GM23338 (cell line): ENCODE measurements around the gene WDR62. TPM values are rescaled to one million over a fixed set of nuclear protein-coding genes. Genes with fewer than 3 reads are reported as not detected.

ENCODE experiments used
- CREB1 ChIP-seq: fragments of 250-450 bp; sonication (Bioruptor Pico); IDR thresholded peaks from 2 replicates; pipeline ENCODE4 v1.5.0; 2020; ENCODE audit warnings: low read depth, mild to moderate bottlenecking, moderate library complexity
- CTCF ChIP-seq, 2 experiments: fragments of 200-600 bp in 1 of 2; sonication (generic) in 1 of 2; conservative IDR thresholded peaks; 2 replicates each; pipeline versions ENCODE4 v1.5.1 to v1.6.1; 2016 to 2017; ENCODE audit warnings: antibody characterized with exemption in 2 of 2, low read depth in 2 of 2, mild to moderate bottlenecking in 2 of 2, moderate library complexity in 1 of 2
- ETS1 ChIP-seq: IDR thresholded peaks from 2 replicates; pipeline ENCODE4 v1.6.1; 2016; ENCODE audit warnings: antibody characterized with exemption
- EZH2 ChIP-seq: fragments of 200-600 bp; sonication (generic); IDR thresholded peaks from one replicate; pipeline ENCODE4 v1.8.0; 2017; ENCODE audit warnings: antibody characterized with exemption, mild to moderate bottlenecking, low read depth; ENCODE audit not compliant: unreplicated experiment
- EZH2phosphoT487 ChIP-seq: fragments of 200-600 bp; sonication (generic); IDR thresholded peaks from one replicate; pipeline ENCODE4 v1.8.1; 2018; ENCODE audit warnings: antibody characterized with exemption; ENCODE audit not compliant: unreplicated experiment
- JUNB ChIP-seq: IDR thresholded peaks from one replicate; pipeline ENCODE4 v1.6.1; 2016; ENCODE audit warnings: antibody characterized with exemption; ENCODE audit not compliant: unreplicated experiment
- POLR2AphosphoS5 ChIP-seq: IDR thresholded peaks from 2 replicates; pipeline ENCODE4 v1.6.1; 2016; ENCODE audit warnings: antibody characterized with exemption, low read depth
- REST ChIP-seq: IDR thresholded peaks from one replicate; pipeline ENCODE4 v1.6.1; 2018; ENCODE audit warnings: antibody characterized with exemption; ENCODE audit not compliant: unreplicated experiment
- STAT1 ChIP-seq: IDR thresholded peaks from one replicate; pipeline ENCODE4 v1.6.1; 2016; ENCODE audit warnings: antibody characterized with exemption; ENCODE audit not compliant: unreplicated experiment
- polyA plus RNA-seq: library from polyadenylated mRNA; unstranded; fragments of >200 nt; fragmentation: Nextera tagmentation; extraction: Ambion mirVana; gene quantifications from 2 replicates; pipeline ENCODE4 v1.2.1, GENCODE V29; 2016
- total RNA-seq: library from RNA; depleted of rRNA; stranded (reverse); fragments of >200 nt; shearing (Covaris generic); gene quantifications from 2 replicates; pipeline ENCODE4 v1.2.3, GENCODE V29; 2014; rRNA removed

The WDR62 gene
- total and polyA plus RNA-seq, 2 experiments from 2014 or later: 14.1 to 45.4 TPM

- TF ChIP-seq ETS1: no peak
- no peak for TF ChIP-seq STAT1
- TF ChIP-seq JUNB: no peak
- no peak for TF ChIP-seq EZH2
- TF ChIP-seq CREB1 (CRISPR knock-in tag): no peak
- TF ChIP-seq CTCF (conservative IDR thresholded peaks at IDR 0.05; ENCODE audit: low read depth in 2 of 2): no peak
- TF ChIP-seq REST: no peak
- TF ChIP-seq POLR2AphosphoS5: no peak
- no peak for TF ChIP-seq EZH2phosphoT487
Measured at GRCh38 chr19:36153126-36153525, 98.4 kb downstream of the WDR62 start (continued).

Other genes starting within 250 kb of the WDR62 start
- gene PRODH2, start 242.1 kb upstream of the WDR62 start, total RNA-seq: not detected in 2 replicates
- gene PRODH2, start 242.1 kb upstream of the WDR62 start, polyA plus RNA-seq: not detected in 2 replicates
- gene NPHS1, start 202.4 kb upstream of the WDR62 start, total RNA-seq: 0.58 and 1.0 TPM in 2 replicates
- 0.47 and 1.3 TPM in 2 replicates for gene NPHS1, start 202.4 kb upstream of the WDR62 start, polyA plus RNA-seq
- gene KIRREL2, start 198.0 kb upstream of the WDR62 start, total RNA-seq: 9.9 and 13.1 TPM in 2 replicates
- 3.6 and 3.8 TPM in 2 replicates for gene KIRREL2, start 198.0 kb upstream of the WDR62 start, polyA plus RNA-seq
- gene APLP1, start 186.3 kb upstream of the WDR62 start, total RNA-seq: 28.2 and 30.2 TPM in 2 replicates
- 36.0 and 39.0 TPM in 2 replicates for gene APLP1, start 186.3 kb upstream of the WDR62 start, polyA plus RNA-seq
- gene NFKBID, start 154.4 kb upstream of the WDR62 start, total RNA-seq: 8.7 and 15.7 TPM in 2 replicates
- 10.5 and 12.1 TPM in 2 replicates for gene NFKBID, start 154.4 kb upstream of the WDR62 start, polyA plus RNA-seq
- not detected in 2 replicates for gene HCST, start 152.4 kb upstream of the WDR62 start, total RNA-seq
- gene HCST, start 152.4 kb upstream of the WDR62 start, polyA plus RNA-seq: 2.1 and 6.7 TPM in 2 replicates
- not detected in 2 replicates for gene TYROBP, start 146.6 kb upstream of the WDR62 start, total RNA-seq
- gene TYROBP, start 146.6 kb upstream of the WDR62 start, polyA plus RNA-seq: 0.99 TPM in 1 of 2 replicates, not detected in the other
- 15.1 and 18.2 TPM in 2 replicates for gene LRFN3, start 118.5 kb upstream of the WDR62 start, total RNA-seq
- 5.8 and 6.0 TPM in 2 replicates for gene LRFN3, start 118.5 kb upstream of the WDR62 start, polyA plus RNA-seq
- 45.8 and 55.9 TPM in 2 replicates for gene SDHAF1, start 59.7 kb upstream of the WDR62 start, total RNA-seq
- gene SDHAF1, start 59.7 kb upstream of the WDR62 start, polyA plus RNA-seq: 19.9 TPM in 2 replicates
- gene SYNE4, start 46.1 kb upstream of the WDR62 start, total RNA-seq: 24.1 and 26.1 TPM in 2 replicates
- 47.3 and 49.8 TPM in 2 replicates for gene SYNE4, start 46.1 kb upstream of the WDR62 start, polyA plus RNA-seq
- gene ALKBH6, start 40.7 kb upstream of the WDR62 start, total RNA-seq: 28.5 and 33.6 TPM in 2 replicates
- 51.4 and 54.6 TPM in 2 replicates for gene ALKBH6, start 40.7 kb upstream of the WDR62 start, polyA plus RNA-seq
- 12.4 and 19.1 TPM in 2 replicates for gene CLIP3, start 22.0 kb upstream of the WDR62 start, total RNA-seq
- gene CLIP3, start 22.0 kb upstream of the WDR62 start, polyA plus RNA-seq: 15.1 and 15.2 TPM in 2 replicates
- 10.3 and 12.7 TPM in 2 replicates for gene THAP8, start 612 bp upstream of the WDR62 start, total RNA-seq
- gene THAP8, start 612 bp upstream of the WDR62 start, polyA plus RNA-seq: 12.2 and 13.7 TPM in 2 replicates
- gene OVOL3, start 56.2 kb downstream of the WDR62 start, total RNA-seq: not detected in 2 replicates
- gene OVOL3, start 56.2 kb downstream of the WDR62 start, polyA plus RNA-seq: not detected in 2 replicates
- 94.0 and 110 TPM in 2 replicates for gene POLR2I, start 60.0 kb downstream of the WDR62 start, total RNA-seq
- gene POLR2I, start 60.0 kb downstream of the WDR62 start, polyA plus RNA-seq: 413 and 427 TPM in 2 replicates
- gene TBCB, start 60.6 kb downstream of the WDR62 start, total RNA-seq: 254 and 275 TPM in 2 replicates
- 277 and 290 TPM in 2 replicates for gene TBCB, start 60.6 kb downstream of the WDR62 start, polyA plus RNA-seq
- 112 and 123 TPM in 2 replicates for gene CAPNS1, start 85.2 kb downstream of the WDR62 start, total RNA-seq
- gene CAPNS1, start 85.2 kb downstream of the WDR62 start, polyA plus RNA-seq: 227 and 230 TPM in 2 replicates
- 0.52 TPM in 1 of 2 replicates, not detected in the other for gene COX7A1, start 97.5 kb downstream of the WDR62 start, total RNA-seq
- 5.5 and 6.3 TPM in 2 replicates for gene COX7A1, start 97.5 kb downstream of the WDR62 start, polyA plus RNA-seq
- 2.4 TPM in 2 replicates for gene ZNF565, start 159.8 kb downstream of the WDR62 start, total RNA-seq
- 1.9 and 3.2 TPM in 2 replicates for gene ZNF565, start 159.8 kb downstream of the WDR62 start, polyA plus RNA-seq
- gene ZNF146, start 160.2 kb downstream of the WDR62 start, total RNA-seq: 227 and 249 TPM in 2 replicates
- 111 and 143 TPM in 2 replicates for gene ZNF146, start 160.2 kb downstream of the WDR62 start, polyA plus RNA-seq